Colonic mucosa (tissue), 4 donors: ENCODE results near the gene ARHGAP26. TPM values are rescaled to one million over a fixed set of nuclear protein-coding genes. Genes with fewer than 3 reads are reported as not detected.

ENCODE experiments used
- DNase-seq: peaks from one replicate; pipeline ENCODE4 v3.0.0-alpha.2; 2020
- H3K27ac ChIP-seq: fragments of 200-600 bp; one replicate; pipeline ENCODE4 v1.8.0; 2021
- H3K27me3 ChIP-seq: fragments of 200-600 bp; one replicate; pipeline ENCODE4 v1.8.0; 2021
- H3K36me3 ChIP-seq: fragments of 200-600 bp; one replicate; pipeline ENCODE4 v1.8.0; 2021
- H3K4me1 ChIP-seq: fragments of 200-600 bp; one replicate; pipeline ENCODE4 v1.8.0; 2021; ENCODE audit warnings: mild to moderate bottlenecking
- H3K4me3 ChIP-seq: fragments of 200-600 bp; one replicate; pipeline ENCODE4 v1.8.0; 2021
- H3K9ac ChIP-seq, 2 donors: one replicate each; pipeline ENCODE4 v1.7.0; 2013; ENCODE audit warnings: control low read depth in 2 of 2, low read depth in 2 of 2, low read length in 2 of 2
- H3K9me3 ChIP-seq: fragments of 200-600 bp; one replicate; pipeline ENCODE4 v1.8.0; 2021
- CTCF ChIP-seq: fragments of 200-600 bp; IDR thresholded peaks from one replicate; pipeline ENCODE4 v1.8.0; 2022; ENCODE audit warnings: antibody characterized with exemption, mild to moderate bottlenecking
- intact Hi-C: fragments of 100-400 bp; cut with DNase I; formaldehyde crosslinking; loops from one replicate; pipeline ENCODE4 v1.14.1; 2022
- total RNA-seq, 2 donors: library from RNA; stranded (reverse); fragmentation: NEBNext Ultra II Directional in 1 of 2; extraction: Animal tissue kit (Norgen Biotek cat#: 25700) in 1 of 2; gene quantifications; one replicate each; pipeline ENCODE4 v1.2.1, GENCODE V29; 2021
- donor health status: healthy.
- donor health status: DM: no; HTN: no; CAD: no.
- donor health status: DM: no; HTN: no; CAD: no.

Gene ARHGAP26
- total RNA-seq, 2 donors from 2014 or later, result 59.1 to 74.0 TPM

- H3K36me3 ChIP-seq, result no peaks in the 10 kb centered on the region
- H3K4me1 ChIP-seq, result no peaks in the 10 kb centered on the region
- no peaks in the 10 kb centered on the region for H3K27me3 ChIP-seq
- H3K4me3 ChIP-seq, result no peak overlapping the region
- H3K9me3 ChIP-seq, result no peaks in the 10 kb centered on the region
- intact Hi-C loops, result no loop called here
- TF ChIP-seq CTCF, result no peak
- H3K9ac ChIP-seq, result no peak overlapping the region
- no peak for DNase-seq
- no peak overlapping the region for H3K27ac ChIP-seq
These were observed 140.0 kb downstream of the ARHGAP26 start for GRCh38 chr5:142910128-142910527.

GRCh38 chr5:142911170-142911569 lies 141.0 kb downstream of the ARHGAP26 start:
- intact Hi-C loops, result no loop called here
- Histone ChIP-seq H3K27ac (no peak overlapping the region), H3K9ac (no peak overlapping the region), H3K9me3 (no peaks in the 10 kb centered on the region), H3K27me3 (no peaks in the 10 kb centered on the region), H3K36me3 (no peaks in the 10 kb centered on the region), H3K4me3 (no peak overlapping the region), H3K4me1 (no peaks in the 10 kb centered on the region)
- TF ChIP-seq CTCF, result no peak
- no peak for DNase-seq

- no peak overlapping the region for H3K4me3 ChIP-seq
- H3K4me1 ChIP-seq, result no peaks in the 10 kb centered on the region
- DNase-seq, result no peak
- intact Hi-C loops, result no loop called here
- no peaks in the 10 kb centered on the region for H3K27me3 ChIP-seq
- H3K36me3 ChIP-seq, result no peaks in the 10 kb centered on the region
- H3K27ac ChIP-seq, result no peak overlapping the region
- TF ChIP-seq CTCF, result no peak
- no peaks in the 10 kb centered on the region for H3K9me3 ChIP-seq
- no peak overlapping the region for H3K9ac ChIP-seq
These were observed 141.6 kb downstream of the ARHGAP26 start for GRCh38 chr5:142911775-142912174.

- H3K27ac ChIP-seq, result no peak overlapping the region
- H3K4me3 ChIP-seq, result no peak overlapping the region
- intact Hi-C loops, result no loop called here
- DNase-seq, result no peak
- H3K36me3 ChIP-seq, result no peaks in the 10 kb centered on the region
- no peak overlapping the region for H3K9ac ChIP-seq
- H3K9me3 ChIP-seq, result no peaks in the 10 kb centered on the region
- H3K4me1 ChIP-seq, result no peaks in the 10 kb centered on the region
- no peaks in the 10 kb centered on the region for H3K27me3 ChIP-seq
- no peak for TF ChIP-seq CTCF
These were observed 143.7 kb downstream of the ARHGAP26 start for GRCh38 chr5:142913728-142914338.

- Histone ChIP-seq H3K9ac (no peak overlapping the region), H3K27me3 (no peaks in the 10 kb centered on the region), H3K27ac (no peak overlapping the region), H3K4me3 (no peak overlapping the region), H3K36me3 (no peaks in the 10 kb centered on the region), H3K9me3 (no peaks in the 10 kb centered on the region), H3K4me1 (no peaks in the 10 kb centered on the region)
- no peak for TF ChIP-seq CTCF
- intact Hi-C loops, result no loop called here
- no peak for DNase-seq
These were observed 144.9 kb downstream of the ARHGAP26 start for GRCh38 chr5:142915038-142915437.
